Measurements from ENCODE around the gene VN1R5.

DNA sequence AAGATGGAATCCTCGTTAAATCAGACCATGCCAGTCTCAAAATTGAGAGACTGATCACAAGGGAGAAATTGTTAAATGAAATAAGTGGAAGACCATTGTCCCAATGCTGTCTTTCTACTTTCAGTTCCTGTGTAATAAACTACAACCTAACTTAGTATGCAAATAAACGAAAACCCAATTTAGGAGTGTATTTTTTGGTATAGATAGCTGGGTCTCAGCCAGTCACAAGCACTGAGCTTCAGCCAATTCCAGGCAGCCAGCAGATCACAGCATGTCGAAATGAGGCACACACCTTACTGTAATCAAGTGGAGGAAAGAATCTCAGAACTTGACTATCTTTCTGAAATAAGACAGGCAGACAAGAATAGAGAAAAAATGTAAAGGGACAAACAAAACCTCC lies 33.0 kb upstream of the VN1R5 start:
- TF ChIP-seq, protein P1, sequence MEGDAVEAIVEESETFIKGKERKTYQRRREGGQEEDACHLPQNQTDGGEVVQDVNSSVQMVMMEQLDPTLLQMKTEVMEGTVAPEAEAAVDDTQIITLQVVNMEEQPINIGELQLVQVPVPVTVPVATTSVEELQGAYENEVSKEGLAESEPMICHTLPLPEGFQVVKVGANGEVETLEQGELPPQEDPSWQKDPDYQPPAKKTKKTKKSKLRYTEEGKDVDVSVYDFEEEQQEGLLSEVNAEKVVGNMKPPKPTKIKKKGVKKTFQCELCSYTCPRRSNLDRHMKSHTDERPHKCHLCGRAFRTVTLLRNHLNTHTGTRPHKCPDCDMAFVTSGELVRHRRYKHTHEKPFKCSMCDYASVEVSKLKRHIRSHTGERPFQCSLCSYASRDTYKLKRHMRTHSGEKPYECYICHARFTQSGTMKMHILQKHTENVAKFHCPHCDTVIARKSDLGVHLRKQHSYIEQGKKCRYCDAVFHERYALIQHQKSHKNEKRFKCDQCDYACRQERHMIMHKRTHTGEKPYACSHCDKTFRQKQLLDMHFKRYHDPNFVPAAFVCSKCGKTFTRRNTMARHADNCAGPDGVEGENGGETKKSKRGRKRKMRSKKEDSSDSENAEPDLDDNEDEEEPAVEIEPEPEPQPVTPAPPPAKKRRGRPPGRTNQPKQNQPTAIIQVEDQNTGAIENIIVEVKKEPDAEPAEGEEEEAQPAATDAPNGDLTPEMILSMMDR (conservative IDR thresholded peaks at IDR 0.05; ENCODE audit: low read depth, low read length): no peak
- TF ChIP-seq NFE2L2 (IDR thresholded peaks at IDR 0.05; ENCODE audit: low read depth, low read length) (no peak), RAD21 (IDR thresholded peaks at IDR 0.05; ENCODE audit: low read length) (no peak), POLR2A (IDR thresholded peaks at IDR 0.05; ENCODE audit: low read depth, low read length) (no peak), BHLHE40 (IDR thresholded peaks at IDR 0.05; ENCODE audit: low read depth, low read length) (no peak), CEBPB (IDR thresholded peaks at IDR 0.05; ENCODE audit: low read depth, low read length) (no peak), SMC3 (IDR thresholded peaks at IDR 0.05; ENCODE audit: low read depth, low read length) (no peak)
- TF ChIP-seq, protein P2, sequence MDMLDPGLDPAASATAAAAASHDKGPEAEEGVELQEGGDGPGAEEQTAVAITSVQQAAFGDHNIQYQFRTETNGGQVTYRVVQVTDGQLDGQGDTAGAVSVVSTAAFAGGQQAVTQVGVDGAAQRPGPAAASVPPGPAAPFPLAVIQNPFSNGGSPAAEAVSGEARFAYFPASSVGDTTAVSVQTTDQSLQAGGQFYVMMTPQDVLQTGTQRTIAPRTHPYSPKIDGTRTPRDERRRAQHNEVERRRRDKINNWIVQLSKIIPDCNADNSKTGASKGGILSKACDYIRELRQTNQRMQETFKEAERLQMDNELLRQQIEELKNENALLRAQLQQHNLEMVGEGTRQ (IDR thresholded peaks at IDR 0.05; ENCODE audit: low read depth, low read length): no peak
